HG02981 (cell line): ENCODE measurements around the gene FGD2.

Experiments used
- ATAC-seq: cut with Tn5 transposase; IDR thresholded peaks from one replicate; pipeline ENCODE4 v1.9.1; 2021; ENCODE audit warnings: mild to moderate bottlenecking, moderate library complexity; ENCODE audit not compliant: unreplicated experiment

FGD2 gene

GRCh38 chr6:37017606-37018197 is 12.2 kb downstream of the FGD2 start:
- ATAC-seq, result no peak

GRCh38 chr6:37018198-37019064 is 13.0 kb downstream of the FGD2 start:
- ATAC-seq, result peak; percentile 87

- ATAC-seq, result no peak
These were observed 13.6 kb downstream of the FGD2 start for GRCh38 chr6:37019065-37019450.

GRCh38 chr6:37020381-37020780 is 14.9 kb downstream of the FGD2 start:
- no peak for ATAC-seq

GRCh38 chr6:37020812-37021211 is 15.4 kb downstream of the FGD2 start:
- ATAC-seq, result no peak

GRCh38 chr6:37021356-37022129 is 16.1 kb downstream of the FGD2 start:
- no peak for ATAC-seq

- ATAC-seq, result no peak
These were observed 16.8 kb downstream of the FGD2 start for GRCh38 chr6:37022135-37022863.

- ATAC-seq, result no peak
These were observed 19.3 kb downstream of the FGD2 start for GRCh38 chr6:37024656-37025337.

GRCh38 chr6:37025621-37026466 is 20.4 kb downstream of the FGD2 start:
- no peak for ATAC-seq

- ATAC-seq, result no peak
These were observed 21.7 kb downstream of the FGD2 start for GRCh38 chr6:37027036-37027720.

GRCh38 chr6:37027811-37028469 is 22.5 kb downstream of the FGD2 start:
- no peak for ATAC-seq

- ATAC-seq, result no peak
These were observed 24.0 kb downstream of the FGD2 start for GRCh38 chr6:37029249-37029971.

GRCh38 chr6:37030599-37030998 is 25.1 kb downstream of the FGD2 start:
- ATAC-seq, result no peak

- no peak for ATAC-seq
These were observed 26.8 kb downstream of the FGD2 start for GRCh38 chr6:37032239-37032638.

GRCh38 chr6:37033255-37033654 is 27.8 kb downstream of the FGD2 start:
- no peak for ATAC-seq

- no peak for ATAC-seq
These were observed 28.7 kb downstream of the FGD2 start for GRCh38 chr6:37033819-37034795.

- no peak for ATAC-seq
These were observed 30.7 kb downstream of the FGD2 start for GRCh38 chr6:37036146-37036545.
